ENCODE measurements around the gene VTI1A.

Gene VTI1A

GRCh38 chr10:112838784-112839481, 391.9 kb downstream of the VTI1A start:
- H3K9ac ChIP-seq (ENCODE audit: low read length): no peak overlapping the region
- H3K4me3 ChIP-seq (ENCODE audit: low read length): no peak overlapping the region

GRCh38 chr10:112839928-112840654, 393.1 kb downstream of the VTI1A start:
- no peaks in the 10 kb centered on the region for H3F3A ChIP-seq (ENCODE audit: insufficient read depth, low read length)
- no peaks in the 10 kb centered on the region for H3K79me2 ChIP-seq (ENCODE audit: low read length)
- no peak overlapping the region for H2AFZ ChIP-seq (ENCODE audit: low read length)
- H3K4me1 ChIP-seq (ENCODE audit: low read length): no peaks in the 10 kb centered on the region
- H3K4me3 ChIP-seq (ENCODE audit: low read length): no peak overlapping the region
- H3K27ac ChIP-seq (ENCODE audit: low read length): no peak overlapping the region
- H3K9ac ChIP-seq (ENCODE audit: low read length): no peak overlapping the region
- H4K20me1 ChIP-seq (ENCODE audit: insufficient read depth, low read length): no peaks in the 10 kb centered on the region
- H3K27me3 ChIP-seq (replicated peaks; ENCODE audit: insufficient read depth, low read length): no peaks in the 10 kb centered on the region
- H3K9me3 ChIP-seq (replicated peaks; ENCODE audit: insufficient read depth, low read length): no peaks in the 10 kb centered on the region
- no peaks in the 10 kb centered on the region for H3K36me3 ChIP-seq (replicated peaks; ENCODE audit: insufficient read depth, low read length)
- no peak for TF ChIP-seq EZH2 (optimal IDR thresholded peaks at IDR 0.05; ENCODE audit: low read depth, low read length)
- TF ChIP-seq CTCF (IDR thresholded peaks at IDR 0.05; ENCODE audit: low read length): no peak
- no peak for TF ChIP-seq EZH2phosphoT487 (IDR thresholded peaks at IDR 0.05; ENCODE audit: low read length)
- no peak overlapping the region for H3K4me2 ChIP-seq (ENCODE audit: low read depth, low read length)
- no peaks in the 10 kb centered on the region for H3K9me2 ChIP-seq (replicated peaks; ENCODE audit: insufficient read depth, low read length)
- no peak for DNase-seq

More at GRCh38 chr10:112838784-112839481, 391.9 kb downstream of the VTI1A start:
- H3K4me2 ChIP-seq (ENCODE audit: low read depth, low read length): no peak overlapping the region
- no peaks in the 10 kb centered on the region for H3K79me2 ChIP-seq (ENCODE audit: low read length)
- no peak overlapping the region for H3K27ac ChIP-seq (ENCODE audit: low read length)
- no peak for TF ChIP-seq EZH2 (optimal IDR thresholded peaks at IDR 0.05; ENCODE audit: low read depth, low read length)
- TF ChIP-seq EZH2phosphoT487 (IDR thresholded peaks at IDR 0.05; ENCODE audit: low read length): no peak
- TF ChIP-seq CTCF (IDR thresholded peaks at IDR 0.05; ENCODE audit: low read length): no peak
- H3K9me2 ChIP-seq (replicated peaks; ENCODE audit: insufficient read depth, low read length): no peaks in the 10 kb centered on the region
- H2AFZ ChIP-seq (ENCODE audit: low read length): no peak overlapping the region
- H4K20me1 ChIP-seq (ENCODE audit: insufficient read depth, low read length): no peaks in the 10 kb centered on the region
- H3F3A ChIP-seq (ENCODE audit: insufficient read depth, low read length): no peaks in the 10 kb centered on the region
- no peaks in the 10 kb centered on the region for H3K4me1 ChIP-seq (ENCODE audit: low read length)
- H3K9me3 ChIP-seq (replicated peaks; ENCODE audit: insufficient read depth, low read length): no peaks in the 10 kb centered on the region
- no peaks in the 10 kb centered on the region for H3K27me3 ChIP-seq (replicated peaks; ENCODE audit: insufficient read depth, low read length)
- no peak for DNase-seq
- H3K36me3 ChIP-seq (replicated peaks; ENCODE audit: insufficient read depth, low read length): no peaks in the 10 kb centered on the region

DNA sequence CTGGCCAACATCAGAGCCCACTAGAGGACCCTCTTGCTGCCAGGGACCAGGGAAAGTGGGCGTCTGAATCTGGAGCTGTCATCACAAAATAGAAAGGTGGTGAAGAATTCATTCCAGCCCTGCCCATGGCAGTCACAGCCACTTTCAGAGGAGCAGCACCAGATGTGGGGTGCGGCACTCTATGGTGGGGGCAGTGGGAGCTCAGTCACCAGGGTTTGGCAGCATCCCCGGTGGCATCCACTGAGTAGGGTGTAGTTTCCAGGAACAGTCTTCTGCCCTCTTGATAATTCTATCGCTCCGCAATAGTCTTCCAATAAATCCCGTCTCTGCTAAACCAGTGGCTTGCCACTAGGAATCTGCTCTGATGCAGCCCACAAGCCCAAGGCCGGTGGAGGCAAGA, 394.5 kb downstream of the VTI1A start:
- Histone ChIP-seq H3K27me3 (replicated peaks; ENCODE audit: insufficient read depth, low read length) (no peaks in the 10 kb centered on the region), H3K4me2 (ENCODE audit: low read depth, low read length) (no peak overlapping the region), H3K36me3 (replicated peaks; ENCODE audit: insufficient read depth, low read length) (no peaks in the 10 kb centered on the region), H3K27ac (ENCODE audit: low read length) (no peak overlapping the region), H3K9ac (ENCODE audit: low read length) (no peak overlapping the region), H3K4me1 (ENCODE audit: low read length) (no peaks in the 10 kb centered on the region), H3K9me3 (replicated peaks; ENCODE audit: insufficient read depth, low read length) (no peaks in the 10 kb centered on the region), H3K79me2 (ENCODE audit: low read length) (no peaks in the 10 kb centered on the region), H3F3A (ENCODE audit: insufficient read depth, low read length) (no peaks in the 10 kb centered on the region), H3K4me3 (ENCODE audit: low read length) (no peak overlapping the region), H2AFZ (ENCODE audit: low read length) (no peak overlapping the region), H4K20me1 (ENCODE audit: insufficient read depth, low read length) (no peaks in the 10 kb centered on the region), H3K9me2 (replicated peaks; ENCODE audit: insufficient read depth, low read length) (no peaks in the 10 kb centered on the region)
- no peak for DNase-seq
- TF ChIP-seq CTCF (IDR thresholded peaks at IDR 0.05; ENCODE audit: low read length): no peak
- no peak for TF ChIP-seq EZH2phosphoT487 (IDR thresholded peaks at IDR 0.05; ENCODE audit: low read length)
- TF ChIP-seq EZH2 (optimal IDR thresholded peaks at IDR 0.05; ENCODE audit: low read depth, low read length): no peak
